SK-MEL-5 (cell line): ENCODE results near the gene IKBKE. TPM values are rescaled to one million over a fixed set of nuclear protein-coding genes. Genes with fewer than 3 reads are reported as not detected.
A peak's percentile ranks its signal among the peaks of the same experiment; 100 is the strongest.

Source experiments
- DNase-seq: peaks from one replicate; pipeline ENCODE4 v3.0.0-alpha.2; 2016; ENCODE audit warnings: low read depth, low spot score
- in situ Hi-C: cut with HindIII; loops from 2 replicates; pipeline ENCODE4 v1.10.0; 2016; ENCODE audit warnings: low sequenced_read_pairs, high pct_unique_total_duplicates, low pct_unique_long_range_greater_than_20kb
- total RNA-seq: library from RNA; depleted of rRNA; stranded (reverse); fragments of >200 nt; shearing (Covaris generic); gene quantifications from 2 replicates; pipeline ENCODE4 v1.2.3, GENCODE V29; 2014

The IKBKE gene
- total RNA-seq, 1 experiment from 2014 or later: 6.8 TPM

DNA sequence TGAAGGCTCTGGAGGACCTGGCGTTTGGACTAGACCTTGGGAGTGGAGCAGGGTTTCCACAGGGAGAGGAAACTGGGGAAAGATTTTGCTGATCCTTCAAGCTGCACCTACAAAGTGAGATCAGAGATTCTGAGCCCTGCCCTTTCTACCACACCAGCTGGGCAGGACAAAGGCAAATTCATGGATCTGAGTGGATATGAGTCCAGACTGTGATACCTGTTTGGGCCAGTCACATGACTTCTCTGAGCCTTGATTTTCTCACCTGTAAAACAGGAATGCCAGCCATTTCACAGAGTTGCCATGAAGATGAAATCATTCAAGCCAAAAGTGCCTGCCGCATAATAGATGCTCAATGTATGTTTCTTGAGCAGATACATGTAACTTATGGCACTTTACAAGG is 32.1 kb downstream of the IKBKE start:
- in situ Hi-C loops: no loop called here
- no peak for DNase-seq

DNA sequence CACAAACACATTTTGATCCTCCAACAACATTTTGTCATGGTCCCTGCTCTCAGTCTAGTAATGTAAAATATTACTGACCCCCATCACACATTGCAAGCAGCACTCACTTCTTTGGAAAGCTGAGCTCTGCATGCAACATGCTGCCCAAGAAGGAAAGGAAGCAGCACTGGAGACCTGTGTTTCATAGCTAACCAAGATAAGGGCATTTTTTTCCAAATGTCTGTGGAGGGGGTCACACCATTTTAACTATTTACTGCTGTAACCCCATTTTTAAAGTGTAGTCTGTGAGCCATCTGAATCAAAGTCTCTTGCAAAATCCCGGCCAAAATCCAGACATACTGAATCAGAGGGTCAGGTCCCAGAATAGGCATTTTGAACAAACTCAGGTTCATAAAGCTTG is 32.5 kb downstream of the IKBKE start:
- in situ Hi-C loops: no loop called here
- DNase-seq: no peak

DNA sequence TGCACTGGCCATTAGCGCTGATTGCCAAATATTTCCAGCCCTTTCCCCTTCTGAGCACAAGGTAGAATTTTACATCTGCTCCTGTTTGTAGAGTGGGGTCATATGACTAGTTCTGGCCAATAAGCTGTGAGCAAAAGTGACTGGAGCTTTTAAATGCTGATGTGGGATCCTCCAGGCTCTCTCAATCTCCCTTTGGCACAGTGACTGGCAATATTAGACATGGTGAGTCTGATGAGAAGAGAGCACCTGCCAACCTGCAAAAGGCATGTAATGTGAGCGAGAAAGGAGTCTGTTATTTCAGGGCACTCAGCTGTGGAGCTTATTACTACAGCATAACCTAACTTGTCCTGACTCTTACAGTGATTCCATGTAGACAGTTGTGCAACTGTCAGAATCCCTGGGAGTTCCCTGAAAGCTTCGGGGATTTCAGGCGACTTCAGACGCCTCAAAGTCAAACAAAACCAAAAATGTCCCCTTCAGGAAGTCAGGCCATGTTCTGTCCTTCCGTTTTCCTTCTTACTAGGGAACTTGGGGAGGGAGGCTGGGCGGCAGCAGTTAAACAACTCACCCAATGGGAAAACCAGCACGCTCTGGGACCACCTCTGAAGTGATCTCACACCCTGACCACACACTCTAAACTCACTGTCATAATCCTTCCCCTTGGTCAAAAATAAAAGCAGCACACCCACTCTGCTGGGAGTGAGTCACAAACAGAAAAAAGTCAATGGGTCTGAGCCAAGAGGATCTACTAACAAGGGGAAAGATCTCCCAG is 33.5 kb downstream of the IKBKE start:
- peak; percentile 66 for DNase-seq
- in situ Hi-C loops: no loop called here

DNA sequence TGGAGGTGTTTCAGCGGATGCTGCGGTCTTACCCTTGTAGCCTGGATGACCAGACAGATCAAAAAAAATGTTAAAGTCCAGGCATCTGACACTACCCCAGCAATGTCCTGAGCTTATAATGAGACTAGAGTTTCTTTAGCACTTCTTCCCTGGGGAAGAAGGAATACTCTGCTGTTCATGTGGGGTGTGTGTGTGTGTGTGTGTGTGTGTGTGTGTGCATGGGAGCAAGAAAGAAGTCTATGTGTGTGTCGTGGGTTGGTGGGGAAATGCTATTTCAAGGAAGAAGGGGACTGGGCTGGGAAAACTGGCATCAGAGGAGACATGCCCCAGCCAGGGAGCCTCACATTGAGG is 34.1 kb downstream of the IKBKE start:
- in situ Hi-C loops: no loop called here

DNA sequence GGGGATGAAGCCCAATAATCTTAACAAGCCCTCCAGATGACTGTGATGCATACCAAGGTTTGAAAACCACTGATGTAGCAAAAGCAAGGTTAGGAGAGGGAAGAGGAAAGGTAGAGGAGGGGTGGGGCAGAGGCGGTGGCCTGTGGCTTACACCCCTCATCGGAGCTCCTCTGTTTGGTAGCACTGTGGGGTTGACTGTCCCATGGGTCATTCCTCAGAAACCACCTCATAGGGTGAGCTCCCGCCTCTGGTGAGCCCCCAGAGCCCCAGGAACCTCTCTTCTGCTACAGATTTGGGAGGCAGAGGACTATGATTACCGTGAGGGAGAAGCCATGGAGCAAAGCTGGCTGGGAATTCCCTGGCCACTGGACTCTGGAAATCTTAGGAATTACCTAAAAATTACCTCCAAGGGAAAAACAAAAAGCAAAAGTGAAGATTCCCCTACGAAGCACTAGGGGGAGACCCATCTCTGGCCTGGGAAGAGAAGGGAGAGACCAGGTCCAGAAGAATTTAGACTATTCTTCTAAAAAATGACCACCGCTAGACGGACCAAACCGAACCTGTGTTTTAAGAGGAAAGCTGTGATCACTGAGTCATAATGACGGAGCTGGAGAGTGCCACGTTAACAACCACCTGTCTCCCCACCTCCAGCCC is 35.6 kb downstream of the IKBKE start:
- DNase-seq: peak; percentile 32
- in situ Hi-C loops: no loop called here

More for the DNA sequence above, 34.1 kb downstream of the IKBKE start:
- no peak for DNase-seq

DNA sequence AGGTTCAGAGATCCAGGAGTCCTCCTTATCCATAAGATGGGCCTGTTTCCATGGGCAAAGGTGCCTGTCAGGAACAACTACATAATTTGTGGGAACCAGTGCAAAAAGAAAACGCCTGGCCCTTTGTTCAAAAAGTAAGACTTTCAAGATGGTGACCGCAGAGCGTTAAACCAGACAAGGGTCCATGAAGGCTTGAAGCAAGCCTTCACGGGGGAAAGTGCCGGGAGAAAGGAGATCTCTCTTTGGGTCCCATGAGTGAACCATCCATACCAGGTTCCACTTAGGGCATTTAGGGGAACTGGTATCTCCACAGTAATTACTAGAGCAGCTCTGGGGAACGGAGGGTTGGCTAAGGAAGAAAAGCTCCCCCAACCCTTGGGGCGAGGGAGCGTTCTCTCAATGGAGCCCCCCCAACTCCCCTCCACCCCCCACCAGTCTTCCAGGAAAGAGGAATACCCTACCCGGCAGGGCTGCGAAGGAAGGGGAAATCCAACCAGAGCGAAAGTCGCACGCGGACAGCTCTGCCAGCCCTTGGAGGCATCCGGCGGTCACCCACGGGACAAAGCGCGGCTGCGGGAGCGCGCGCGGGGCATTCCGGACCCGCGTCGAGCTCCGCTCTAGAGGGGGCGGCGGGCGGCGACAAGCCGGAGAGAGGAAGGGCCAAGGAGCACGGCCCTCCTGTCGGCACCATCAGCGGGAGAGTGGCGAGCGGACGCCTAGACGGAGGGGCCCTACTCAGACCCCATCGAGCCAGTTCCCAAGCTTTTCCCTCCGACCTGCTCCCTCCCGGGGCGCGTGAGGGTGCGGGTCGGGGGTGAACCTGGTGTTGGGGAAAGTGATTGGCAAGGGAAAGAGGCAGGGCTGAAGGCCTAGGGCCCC is 36.4 kb downstream of the IKBKE start:
- in situ Hi-C loops: no loop called here
- DNase-seq: no peak

DNA sequence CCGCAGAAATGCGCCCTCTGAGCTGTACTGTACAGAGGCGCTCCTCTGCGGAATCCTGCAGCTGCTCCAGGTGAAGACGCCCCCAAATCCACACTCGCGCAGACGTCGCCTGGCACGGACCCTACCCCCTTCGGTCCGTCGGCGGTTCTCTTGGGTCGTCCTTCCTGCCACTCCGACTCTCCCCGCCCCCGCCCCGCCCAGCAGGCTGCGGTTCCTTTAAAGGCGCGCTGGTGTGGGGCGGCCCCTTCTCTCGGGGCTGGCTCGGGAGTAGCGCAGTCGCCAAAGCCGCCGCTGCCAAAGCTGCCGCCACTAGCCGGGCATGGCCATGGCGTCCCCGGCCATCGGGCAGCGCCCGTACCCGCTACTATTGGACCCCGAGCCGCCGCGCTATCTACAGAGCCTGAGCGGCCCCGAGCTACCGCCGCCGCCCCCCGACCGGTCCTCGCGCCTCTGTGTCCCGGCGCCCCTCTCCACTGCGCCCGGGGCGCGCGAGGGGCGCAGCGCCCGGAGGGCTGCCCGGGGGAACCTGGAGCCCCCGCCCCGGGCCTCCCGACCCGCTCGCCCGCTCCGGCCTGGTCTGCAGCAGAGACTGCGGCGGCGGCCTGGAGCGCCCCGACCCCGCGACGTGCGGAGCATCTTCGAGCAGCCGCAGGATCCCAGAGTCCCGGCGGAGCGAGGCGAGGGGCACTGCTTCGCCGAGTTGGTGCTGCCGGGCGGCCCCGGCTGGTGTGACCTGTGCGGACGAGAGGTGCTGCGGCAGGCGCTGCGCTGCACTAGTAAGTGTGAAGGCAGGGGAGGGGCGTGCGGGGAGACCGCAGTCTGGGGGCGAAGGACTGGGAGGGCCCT is 37.2 kb downstream of the IKBKE start, which contains the start of gene RASSF5:
TSS of gene RASSF5 (plus strand) at position 248 of the 846 bp plus-strand sequence. CDS start at position 320, 72 bp downstream.
- peak; percentile 34 for DNase-seq
- in situ Hi-C loops: no loop called here

DNA sequence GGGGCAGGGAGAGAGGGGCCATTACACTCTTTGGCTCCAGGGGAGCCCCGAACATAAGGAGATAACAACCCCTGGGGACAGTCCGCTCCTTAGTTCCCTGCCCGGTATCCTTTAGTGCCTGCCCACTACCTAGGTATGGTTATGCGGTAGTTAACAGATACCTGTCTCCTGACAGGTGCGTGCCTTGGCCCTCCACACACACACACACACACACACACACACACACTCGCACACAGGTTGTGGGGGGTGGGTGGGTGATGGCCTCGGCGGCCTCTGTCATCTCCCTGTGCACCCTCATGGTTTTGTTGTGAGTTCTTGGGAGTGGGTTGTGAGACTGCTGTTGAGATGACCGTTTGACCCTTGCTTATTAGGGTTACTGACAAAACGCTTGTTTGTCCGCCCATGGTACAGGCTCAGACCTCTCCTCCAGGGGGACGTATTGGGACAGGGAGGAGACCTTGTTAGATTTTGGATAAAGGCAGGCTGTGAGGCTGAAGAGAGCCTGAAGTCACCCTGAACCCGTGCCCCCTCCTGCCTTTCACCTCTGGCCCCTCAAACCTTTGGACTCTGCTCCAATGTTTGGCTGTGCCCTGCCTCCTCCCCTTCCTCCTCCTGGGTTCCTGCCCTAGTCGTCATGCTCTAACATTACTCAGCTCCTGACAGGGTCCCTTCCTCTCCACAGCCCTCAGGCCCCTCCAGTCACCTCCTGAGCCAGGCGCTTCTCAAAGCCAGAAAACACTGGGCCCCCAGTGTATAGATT is 38.0 kb downstream of the IKBKE start:
- no peak for DNase-seq
- in situ Hi-C loops: no loop called here

DNA sequence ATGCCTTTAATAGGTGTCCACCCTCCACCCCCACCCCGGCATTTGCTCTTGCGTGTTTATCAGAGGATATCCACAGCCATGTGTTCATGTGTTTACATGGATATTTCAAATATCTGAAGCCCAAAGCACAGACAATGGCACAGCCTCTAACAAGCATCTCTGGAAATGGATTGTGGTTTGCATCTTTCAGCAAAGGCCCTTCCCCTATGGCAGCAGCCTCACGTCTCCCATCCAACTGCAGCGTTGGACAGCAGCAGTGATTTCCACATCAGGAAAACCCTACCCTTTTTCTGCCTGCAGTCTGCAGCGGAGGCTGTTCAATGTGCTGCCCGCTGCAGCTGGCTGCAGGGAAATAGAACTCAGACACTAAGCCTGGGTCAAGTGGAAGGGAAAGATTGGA is 38.7 kb downstream of the IKBKE start:
- in situ Hi-C loops: no loop called here
- no peak for DNase-seq

DNA sequence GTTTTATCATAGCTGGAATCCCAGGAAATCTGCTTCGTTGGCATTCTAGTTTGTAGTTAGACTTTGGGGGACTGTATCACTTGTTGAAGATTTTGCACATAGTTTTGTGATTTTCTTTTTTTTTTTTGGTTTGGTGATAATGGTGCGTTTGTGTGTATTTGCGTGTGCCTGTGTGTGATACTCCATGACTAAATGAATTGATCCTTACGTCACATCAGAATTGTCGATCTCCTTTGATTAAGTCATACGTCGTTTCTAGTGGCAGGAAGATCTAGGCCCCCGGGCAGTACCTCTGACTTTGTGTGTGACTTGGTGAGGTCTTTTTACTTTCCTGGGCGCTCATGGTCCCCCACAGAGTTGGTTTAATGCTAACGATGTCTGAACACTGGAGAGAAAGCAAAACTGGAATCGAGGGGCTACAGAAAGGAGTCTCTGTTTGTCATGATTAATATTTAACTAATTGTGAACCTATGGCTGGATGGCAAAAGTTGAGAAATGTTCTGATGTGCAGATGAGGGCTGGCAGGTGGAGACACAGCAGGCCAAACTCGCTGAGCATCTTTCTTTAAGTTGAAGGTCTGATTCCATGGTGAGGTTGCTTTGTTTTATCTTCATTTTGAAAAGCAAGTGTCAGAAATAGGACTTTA is 39.5 kb downstream of the IKBKE start:
- in situ Hi-C loops: no loop called here
- DNase-seq: no peak

DNA sequence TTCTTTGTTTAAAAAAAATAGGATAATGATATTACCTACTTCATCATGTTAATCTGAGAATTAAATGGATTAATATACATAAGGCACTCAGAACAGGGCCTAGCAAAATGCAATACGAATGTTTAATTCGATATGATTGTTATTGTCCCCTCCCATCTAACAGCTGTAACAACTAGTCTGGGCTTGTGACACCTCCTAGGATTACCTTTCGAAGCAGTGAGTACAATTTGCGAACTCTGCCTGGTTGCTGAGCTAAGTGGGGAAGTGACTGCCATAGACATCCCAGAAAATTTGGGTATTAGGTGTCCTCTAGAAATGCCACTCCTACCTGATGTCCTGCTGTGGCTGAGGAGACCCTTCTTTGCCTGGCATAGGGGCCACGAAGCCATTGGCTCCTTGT is 40.1 kb downstream of the IKBKE start:
- DNase-seq: no peak
- in situ Hi-C loops: no loop called here

DNA sequence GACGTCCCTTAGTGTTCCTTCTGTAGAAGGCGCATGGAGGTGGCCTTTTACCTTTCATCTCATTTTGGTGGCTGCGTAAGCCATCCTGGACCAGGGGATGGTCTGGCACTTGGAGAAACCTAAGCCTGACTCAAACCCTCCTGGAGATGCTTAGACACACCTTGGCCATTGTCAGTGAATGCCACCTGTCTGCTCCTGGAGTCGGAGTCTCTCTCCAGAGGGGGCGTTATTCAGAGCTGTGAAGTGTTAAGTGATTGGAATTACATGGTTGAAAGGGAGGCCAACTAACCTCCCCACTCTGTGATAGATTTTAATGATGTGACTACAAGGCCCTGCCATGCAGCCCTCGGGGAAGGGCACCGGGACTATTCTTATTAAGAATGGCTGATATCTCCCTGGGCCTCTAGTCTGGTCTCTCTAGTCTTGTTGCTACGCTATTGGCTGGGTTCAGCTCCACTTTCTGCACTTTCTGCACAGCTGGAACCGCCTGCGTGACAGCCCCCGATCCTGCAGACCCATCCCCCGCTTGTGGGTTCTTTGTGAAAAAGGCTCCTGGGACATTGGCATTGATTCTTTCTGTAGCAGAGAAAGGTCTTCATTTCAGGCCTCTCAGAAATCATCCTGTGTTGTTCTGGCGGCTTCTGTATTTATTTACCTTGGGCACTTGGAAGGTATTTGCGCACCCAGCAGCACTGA is 41.2 kb downstream of the IKBKE start:
- in situ Hi-C loops: no loop called here
- no peak for DNase-seq

DNA sequence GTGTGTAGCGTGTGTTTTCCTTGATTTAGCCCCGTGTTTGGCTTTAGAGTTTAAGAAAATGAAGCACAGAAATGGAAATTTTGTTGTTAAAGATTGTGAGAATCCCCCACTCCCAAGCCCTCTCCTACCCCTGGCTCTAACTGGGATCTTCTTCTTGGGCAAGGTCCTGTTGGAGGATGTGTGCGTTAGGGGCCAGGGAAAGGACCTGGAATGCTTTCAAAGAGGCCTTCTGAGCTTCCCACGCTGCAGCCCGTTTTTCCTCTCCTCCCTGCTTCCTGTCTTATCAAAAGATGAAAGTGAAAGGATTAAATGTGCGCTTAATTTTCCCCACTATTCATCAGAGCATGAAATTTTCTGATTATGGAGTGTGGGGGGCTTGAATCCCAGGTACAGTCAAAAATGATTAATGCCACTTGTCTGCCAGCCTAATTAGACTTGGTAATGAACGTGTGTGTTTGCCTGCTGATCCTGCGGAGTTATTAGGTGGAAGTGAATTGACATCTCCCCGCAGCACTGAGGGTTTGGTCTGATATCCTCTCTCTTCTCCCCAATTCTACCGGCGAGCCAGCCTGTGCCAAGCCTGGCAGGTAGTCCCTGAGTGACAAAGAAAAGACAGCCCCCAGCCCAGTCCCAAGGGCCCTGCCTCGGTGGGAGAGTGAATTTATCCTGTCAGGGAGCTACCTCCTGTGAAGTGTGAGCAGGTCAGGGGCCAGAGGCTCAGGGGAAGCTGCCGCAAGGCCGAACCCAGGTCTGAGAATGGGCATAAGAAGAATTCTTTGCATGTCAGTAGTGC is 42.0 kb downstream of the IKBKE start:
- no peak for DNase-seq
- in situ Hi-C loops: no loop called here

DNA sequence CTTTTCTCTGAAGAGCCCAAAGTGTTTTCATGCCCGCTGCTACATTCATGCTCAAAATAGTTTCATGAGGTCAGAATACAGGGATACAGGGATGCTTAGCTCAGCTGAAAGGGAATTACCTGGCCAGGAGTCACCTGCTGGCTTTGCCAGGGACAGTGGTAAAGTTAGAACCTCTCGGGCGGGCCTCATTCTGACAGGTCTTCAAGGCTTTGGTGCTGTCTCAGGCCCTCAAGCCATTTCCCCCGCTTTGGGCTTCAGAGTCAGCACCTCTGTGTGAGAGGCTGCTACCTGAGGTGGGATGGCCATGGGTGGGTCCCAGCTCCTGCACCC is 42.5 kb downstream of the IKBKE start:
- in situ Hi-C loops: no loop called here
- DNase-seq: no peak

DNA sequence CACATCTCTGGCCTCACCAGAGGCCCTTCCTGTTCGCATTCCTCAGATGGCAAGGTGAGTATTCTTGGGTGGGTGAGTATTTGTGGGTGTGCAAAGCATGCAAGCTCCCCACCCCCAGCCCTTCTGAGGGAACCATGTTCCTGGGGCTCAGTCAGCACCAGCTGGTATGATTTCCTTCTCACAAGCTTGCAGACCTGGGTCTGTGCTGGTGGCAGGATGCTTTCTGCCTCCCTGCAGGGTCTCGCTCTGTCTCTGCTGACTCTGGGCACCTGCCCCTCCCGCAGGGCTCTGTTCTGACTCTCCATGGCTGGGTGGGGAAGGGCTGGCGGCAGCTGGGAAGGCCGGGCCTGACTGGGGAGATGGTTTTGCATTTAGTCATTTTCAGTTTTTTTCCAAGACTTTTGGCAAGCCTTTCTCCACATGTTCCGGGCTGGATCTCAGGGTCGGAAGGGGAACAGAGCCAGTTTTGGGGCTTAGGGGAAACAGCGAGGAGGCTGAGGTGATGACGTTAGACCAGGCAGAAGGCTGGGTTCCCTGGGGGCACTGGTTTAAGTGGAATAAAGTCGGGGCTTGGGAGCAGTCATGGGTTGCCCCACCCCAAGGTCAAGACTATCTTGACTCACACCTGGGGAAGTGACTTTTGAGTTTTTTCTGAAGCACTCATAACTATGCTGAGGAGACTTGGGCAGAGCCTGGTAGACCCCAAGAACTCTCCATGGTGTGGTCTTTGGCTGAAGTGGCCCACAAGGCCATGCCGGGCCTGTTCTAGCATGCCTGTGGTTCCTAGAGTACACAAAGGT is 43.2 kb downstream of the IKBKE start:
- in situ Hi-C loops: no loop called here
- DNase-seq: no peak
